Erythroblast (primary cell): ENCODE measurements around the gene SKIC2.
"Not testable (repeated sequence)": the region's sequence is repeated elsewhere in the genome, so short reads cannot be mapped to it uniquely, and the experiment has no call there.

Experiments used
- GATA1 ChIP-seq: IDR thresholded peaks from 2 replicates; pipeline ENCODE4 v1.6.1; 2011; ENCODE audit warnings: low read depth, mild to moderate bottlenecking, control low read depth, low read length, moderate library complexity
- POLR2A ChIP-seq: IDR thresholded peaks from 2 replicates; pipeline ENCODE4 v1.6.1; 2011; ENCODE audit warnings: mild to moderate bottlenecking, low read length

DNA sequence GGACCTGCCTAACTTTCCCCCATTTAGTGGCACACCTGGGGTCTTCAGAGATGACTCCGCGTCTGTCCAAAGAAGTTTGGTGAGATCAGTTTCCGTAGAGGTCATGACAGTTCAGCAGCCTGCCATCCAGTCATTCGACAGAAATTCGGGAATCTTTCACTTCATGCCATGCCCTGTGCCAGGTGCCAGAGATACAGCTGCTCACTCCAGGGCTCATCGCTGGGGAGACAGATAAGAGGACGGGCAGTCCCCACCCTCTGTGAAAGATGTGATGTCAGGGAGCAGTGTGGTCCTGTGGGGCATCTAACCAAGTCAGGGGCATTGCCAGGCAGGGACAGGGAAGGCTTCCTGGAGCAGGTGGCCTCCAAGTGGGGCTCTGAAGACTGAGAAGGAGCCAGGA is 44.3 kb downstream of the SKIC2 start:
- not testable (repeated sequence) for TF ChIP-seq POLR2A, GATA1
